Tibial artery (tissue), 4 donors: ENCODE results near the gene AGXT.
A peak's percentile ranks its signal among the peaks of the same experiment; 100 is the strongest.

ENCODE experiments used
- DNase-seq, 2 donors: peaks; one replicate each; pipeline ENCODE4 v3.0.0-alpha.2; 2019
- H3K27ac ChIP-seq, 2 donors: fragments of 200-600 bp; sonication (generic) in 1 of 2; 1 replicate in 1 of 2; 2 replicates in 1 of 2; pipeline ENCODE4 v1.5.1; 2018 to 2019; ENCODE audit warnings: mild to moderate bottlenecking in 1 of 2
- H3K27me3 ChIP-seq, 2 donors: fragments of 200-600 bp; sonication (generic) in 1 of 2; one replicate each; pipeline versions ENCODE4 v1.5.1 to v1.6.0; 2016 to 2019
- H3K36me3 ChIP-seq, 3 donors: fragments of 200-600 bp; sonication (generic) in 2 of 3; one replicate each; pipeline ENCODE4 v1.5.1; 2016 to 2019; ENCODE audit warnings: mild to moderate bottlenecking in 2 of 3
- H3K4me1 ChIP-seq, 4 donors: fragments of 200-600 bp; sonication (generic) in 2 of 4; 1 replicate in 3 of 4; 2 replicates in 1 of 4; pipeline ENCODE4 v1.5.1; 2016 to 2019
- H3K4me3 ChIP-seq, 2 donors: fragments of 200-600 bp; sonication (generic) in 1 of 2; 1 replicate in 1 of 2; 2 replicates in 1 of 2; pipeline ENCODE4 v1.5.1; 2018 to 2019; ENCODE audit warnings: mild to moderate bottlenecking in 2 of 2
- H3K9me3 ChIP-seq, 3 donors: fragments of 200-600 bp; sonication (generic) in 1 of 3; one replicate each; pipeline ENCODE4 v1.5.1; 2016 to 2019
- intact Hi-C: fragments of 100-400 bp; cut with DNase I; formaldehyde crosslinking; loops from one replicate; pipeline ENCODE4 v1.15.0; 2023; ENCODE audit warnings: low total_unique reads
- TF ChIP-seq, protein P1 (sequence below), 2 experiments: fragments of 200-600 bp in 1 of 2; fragments of 450-650 bp in 1 of 2; IDR thresholded peaks; one replicate each; pipeline ENCODE4 v1.5.1; 2017 to 2019; ENCODE audit warnings: antibody characterized with exemption in 2 of 2, mild to moderate bottlenecking in 1 of 2, moderate library complexity in 1 of 2

Gene AGXT

DNA sequence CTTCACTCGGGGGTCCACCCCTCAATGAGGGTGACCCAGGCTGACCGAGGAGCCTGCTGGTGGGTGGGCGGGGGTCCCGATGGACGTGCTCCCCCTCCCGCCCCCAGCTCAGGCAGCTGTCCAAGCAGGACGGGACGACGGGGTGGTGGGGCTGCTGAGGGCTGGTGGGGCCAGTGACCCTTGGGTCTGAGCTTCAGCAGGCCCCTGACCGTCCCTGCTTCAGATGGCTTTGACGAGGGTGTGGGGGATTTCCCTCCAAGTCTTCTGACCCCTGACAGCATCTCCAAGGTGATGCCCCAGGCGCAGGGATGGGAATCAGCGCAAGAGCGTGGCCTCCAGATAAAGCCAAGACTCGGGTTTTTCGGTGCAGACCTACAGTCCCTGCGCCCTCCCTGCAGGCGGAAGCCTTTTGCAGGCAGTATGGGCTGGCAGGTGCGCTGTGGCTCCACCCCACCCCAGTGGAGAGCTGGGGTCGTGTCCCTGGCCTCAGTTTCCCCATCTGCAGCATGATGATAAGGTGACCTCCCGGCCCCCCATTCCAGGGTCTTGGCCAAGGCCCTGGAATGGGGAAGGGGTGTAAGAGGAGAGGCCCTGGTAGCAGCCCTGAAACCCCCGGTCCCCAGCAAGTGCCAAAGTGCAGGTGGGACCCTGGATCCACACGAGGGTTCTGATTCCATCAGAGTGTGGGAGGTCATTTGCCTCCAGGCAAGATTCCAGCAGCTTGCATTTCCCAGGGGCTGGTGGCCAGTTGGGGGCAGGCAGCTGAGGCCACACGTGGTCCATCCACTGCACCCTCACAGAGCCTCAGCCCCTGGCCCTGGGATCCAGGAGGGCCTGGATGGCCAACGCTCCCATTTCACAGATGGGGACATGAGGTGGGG, 46.3 kb downstream of the AGXT start:
- H3K9me3 ChIP-seq = no peaks in the 10 kb centered on the region
- H3K27ac ChIP-seq = no peak overlapping the region
- H3K36me3 ChIP-seq = no peaks in the 10 kb centered on the region
- intact Hi-C loops = no loop called here
- TF ChIP-seq, protein P1, sequence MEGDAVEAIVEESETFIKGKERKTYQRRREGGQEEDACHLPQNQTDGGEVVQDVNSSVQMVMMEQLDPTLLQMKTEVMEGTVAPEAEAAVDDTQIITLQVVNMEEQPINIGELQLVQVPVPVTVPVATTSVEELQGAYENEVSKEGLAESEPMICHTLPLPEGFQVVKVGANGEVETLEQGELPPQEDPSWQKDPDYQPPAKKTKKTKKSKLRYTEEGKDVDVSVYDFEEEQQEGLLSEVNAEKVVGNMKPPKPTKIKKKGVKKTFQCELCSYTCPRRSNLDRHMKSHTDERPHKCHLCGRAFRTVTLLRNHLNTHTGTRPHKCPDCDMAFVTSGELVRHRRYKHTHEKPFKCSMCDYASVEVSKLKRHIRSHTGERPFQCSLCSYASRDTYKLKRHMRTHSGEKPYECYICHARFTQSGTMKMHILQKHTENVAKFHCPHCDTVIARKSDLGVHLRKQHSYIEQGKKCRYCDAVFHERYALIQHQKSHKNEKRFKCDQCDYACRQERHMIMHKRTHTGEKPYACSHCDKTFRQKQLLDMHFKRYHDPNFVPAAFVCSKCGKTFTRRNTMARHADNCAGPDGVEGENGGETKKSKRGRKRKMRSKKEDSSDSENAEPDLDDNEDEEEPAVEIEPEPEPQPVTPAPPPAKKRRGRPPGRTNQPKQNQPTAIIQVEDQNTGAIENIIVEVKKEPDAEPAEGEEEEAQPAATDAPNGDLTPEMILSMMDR (IDR thresholded peaks at IDR 0.05) = no peak
- H3K4me3 ChIP-seq = no peak overlapping the region
- peaks cover 0 to 40% (median 21%) of the 10 kb centered on the region in 4 donors for H3K4me1 ChIP-seq
- no peak for DNase-seq
- peaks cover 0 to 82% of the 10 kb centered on the region in 2 donors for H3K27me3 ChIP-seq

DNA sequence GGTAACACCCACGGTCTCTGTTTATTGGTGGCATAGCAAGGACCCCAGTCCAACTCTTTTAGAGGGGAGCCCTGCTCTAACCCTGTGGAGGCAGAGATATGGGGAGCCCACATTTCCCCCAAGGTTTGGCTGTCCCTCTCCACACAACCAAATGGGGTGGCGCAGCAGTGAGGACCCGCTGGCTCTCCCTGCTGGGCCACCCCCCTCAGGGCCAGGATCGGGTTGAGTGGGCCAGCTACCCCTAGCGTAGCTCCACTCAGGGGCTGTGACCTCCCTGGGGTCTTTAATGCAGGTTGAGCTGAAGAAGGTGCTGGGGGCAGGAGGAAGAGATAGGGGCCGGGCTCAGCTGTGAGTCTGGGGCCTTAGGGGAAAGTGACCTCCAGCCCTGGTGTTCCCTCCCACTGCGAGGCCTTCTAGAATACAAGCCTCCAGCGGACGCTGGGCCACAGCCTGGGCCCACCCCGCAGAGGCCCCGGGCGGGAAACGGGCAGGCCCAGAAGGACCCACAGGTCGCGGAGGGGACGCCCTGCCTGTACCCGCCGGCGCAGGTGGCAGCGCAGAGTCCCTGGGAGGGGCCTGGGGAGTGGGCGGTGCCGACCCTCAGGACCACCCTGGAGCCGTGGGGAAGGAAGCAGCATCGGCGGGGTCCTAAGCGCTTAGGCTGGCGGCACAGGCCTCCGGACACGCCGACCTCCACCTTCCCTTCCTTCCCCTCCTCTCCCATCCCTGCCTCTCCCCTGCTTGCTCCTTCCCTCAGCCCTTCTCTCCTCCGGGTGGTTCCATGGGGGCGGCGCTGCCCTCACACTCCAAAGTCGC, 47.1 kb downstream of the AGXT start:
- intact Hi-C loops = no loop called here
- TF ChIP-seq, protein P1 (IDR thresholded peaks at IDR 0.05) = no peak
- H3K27ac ChIP-seq = no peak overlapping the region
- H3K4me3 ChIP-seq = no peak overlapping the region
- no peaks in the 10 kb centered on the region for H3K9me3 ChIP-seq
- peaks cover 0 to 40% (median 22%) of the 10 kb centered on the region in 4 donors for H3K4me1 ChIP-seq
- peaks cover 0 to 77% of the 10 kb centered on the region in 2 donors for H3K27me3 ChIP-seq
- H3K36me3 ChIP-seq = no peaks in the 10 kb centered on the region
- DNase-seq = peak; percentile 19 to 64

DNA sequence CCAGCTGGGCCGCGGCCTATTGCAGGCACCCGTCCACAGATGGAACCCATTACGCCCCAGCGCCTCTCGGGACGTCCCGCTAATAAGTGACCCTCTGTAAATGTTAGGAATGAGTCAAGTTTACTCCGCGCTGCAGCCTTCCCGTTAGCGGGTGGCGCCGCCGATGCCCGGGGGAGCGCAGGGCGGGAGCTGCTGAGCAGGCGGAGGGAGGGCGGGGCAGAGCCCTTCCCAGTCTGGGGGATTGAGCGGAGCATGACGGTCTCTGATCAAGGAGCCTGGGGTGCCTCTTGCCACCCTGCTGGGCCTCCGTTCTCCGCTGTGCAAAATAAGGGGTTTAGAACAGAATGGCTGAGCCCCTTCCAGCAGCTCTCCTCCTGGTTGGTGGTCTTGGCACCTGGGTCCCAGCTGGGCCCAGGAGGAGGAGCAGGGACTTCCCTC, 48.0 kb downstream of the AGXT start:
- peaks cover 0 to 40% (median 26%) of the 10 kb centered on the region in 4 donors for H3K4me1 ChIP-seq
- H3K4me3 ChIP-seq = no peak overlapping the region
- H3K27me3 ChIP-seq = peaks cover 0 to 80% of the 10 kb centered on the region in 2 donors
- intact Hi-C loops = no loop called here
- no peaks in the 10 kb centered on the region for H3K36me3 ChIP-seq
- no peak overlapping the region for H3K27ac ChIP-seq
- peak; percentile 83 to 89 for DNase-seq
- TF ChIP-seq, protein P1 (IDR thresholded peaks at IDR 0.05) = no peak
- no peaks in the 10 kb centered on the region for H3K9me3 ChIP-seq

DNA sequence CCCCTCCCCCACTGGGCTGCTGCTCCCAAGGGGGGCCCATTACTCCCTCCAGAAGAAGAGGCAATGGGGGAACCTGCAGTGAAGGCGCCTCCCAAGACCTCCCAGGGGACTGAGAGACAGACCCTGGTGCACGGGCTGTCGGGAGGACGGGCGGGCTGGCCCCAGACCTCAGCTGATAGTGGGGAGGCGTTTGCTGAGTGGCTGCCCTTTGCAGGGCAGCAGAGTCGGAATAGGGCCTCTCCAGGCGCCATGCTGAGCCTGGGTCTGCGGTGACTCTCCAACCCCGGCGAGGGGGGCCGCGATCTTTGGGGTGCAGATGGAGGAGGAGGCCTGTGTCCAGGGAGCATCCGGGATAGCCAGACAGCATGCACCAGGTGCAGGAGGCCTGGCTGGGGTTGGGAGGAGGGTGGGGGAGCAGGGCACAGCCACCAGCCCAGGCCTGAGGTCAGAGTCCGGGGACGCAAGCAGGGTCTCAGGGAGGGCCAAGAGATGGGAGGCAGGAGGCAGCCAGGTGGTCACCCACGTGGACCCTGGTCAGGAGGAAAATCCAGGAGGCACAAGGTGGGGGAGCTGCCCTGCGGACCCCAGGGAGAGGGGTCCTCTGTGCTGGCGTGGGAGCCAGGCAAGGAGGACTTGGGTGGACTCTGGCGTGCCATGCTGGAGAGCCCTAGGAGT, 48.5 kb downstream of the AGXT start:
- Histone ChIP-seq H3K4me3 (no peak overlapping the region), H3K4me1 (peaks cover 0 to 44% (median 27%) of the 10 kb centered on the region in 4 donors), H3K27me3 (peaks cover 0 to 81% of the 10 kb centered on the region in 2 donors), H3K27ac (peak overlapping the region in 1 of 2 donors; percentile 6), H3K36me3 (no peaks in the 10 kb centered on the region), H3K9me3 (no peaks in the 10 kb centered on the region)
- TF ChIP-seq, protein P1 (IDR thresholded peaks at IDR 0.05) = no peak
- peak; percentile 18 to 66 for DNase-seq
- intact Hi-C loops = no loop called here

DNA sequence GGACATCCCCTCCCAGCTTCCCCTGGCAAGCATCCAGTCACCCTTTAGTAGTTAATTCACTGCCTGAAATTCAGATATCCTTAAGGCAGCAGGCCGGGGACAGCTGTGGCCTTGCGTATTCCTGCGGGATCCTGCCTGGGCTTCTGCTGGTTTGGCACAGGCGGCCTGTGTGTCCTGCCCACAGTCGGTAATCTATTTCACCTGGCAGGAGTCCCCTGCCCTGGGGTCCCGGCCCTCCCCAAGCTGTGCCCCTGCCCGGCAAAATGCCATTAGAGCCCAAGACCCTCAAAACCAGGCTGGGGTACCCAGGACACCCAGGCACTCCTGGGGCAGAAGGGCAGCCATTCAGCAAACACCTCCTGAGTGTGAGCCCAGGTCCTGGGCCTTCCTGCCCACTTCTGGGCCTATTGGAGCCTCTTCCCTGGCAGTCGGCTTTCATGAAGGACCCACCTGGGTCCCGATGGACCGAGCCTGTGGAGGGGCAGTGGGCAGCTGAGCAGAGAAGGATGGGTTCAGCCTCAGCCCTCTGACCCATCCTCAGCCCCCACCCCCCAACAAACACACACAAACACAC, 49.1 kb downstream of the AGXT start:
- TF ChIP-seq, protein P1 (IDR thresholded peaks at IDR 0.05) = no peak
- intact Hi-C loops = no loop called here
- peak; percentile 19 to 60 for DNase-seq
- Histone ChIP-seq H3K36me3 (no peaks in the 10 kb centered on the region), H3K27me3 (peaks cover 0 to 81% of the 10 kb centered on the region in 2 donors), H3K4me1 (peaks cover 0 to 44% (median 27%) of the 10 kb centered on the region in 4 donors), H3K4me3 (no peak overlapping the region), H3K9me3 (no peaks in the 10 kb centered on the region), H3K27ac (peak overlapping the region in 1 of 2 donors; percentile 6)
